Measurements from ENCODE around the gene SAMD3. TPM values are rescaled to one million over a fixed set of nuclear protein-coding genes. Genes with fewer than 3 reads are reported as not detected.

Gene SAMD3
- total and polyA plus RNA-seq, 4 donors: 0.08 to 4.3 (median 1.2) TPM

- Histone ChIP-seq H3K36me3 (ENCODE audit: control insufficient read depth in 4 of 4, insufficient read depth in 3 of 4, low read depth in 1 of 4, low read length in 3 of 4) (no peaks in the 10 kb centered on the region), H3K9ac (ENCODE audit: low read depth in 1 of 2, low read length in 2 of 2) (no peak overlapping the region), H3K27ac (ENCODE audit: low read depth in 1 of 2, low read length in 2 of 2) (no peak overlapping the region), H3K4me1 (ENCODE audit: control insufficient read depth in 4 of 4, insufficient read depth in 4 of 4, low read length in 3 of 4) (no peaks in the 10 kb centered on the region), H3K27me3 (ENCODE audit: control insufficient read depth in 4 of 4, insufficient read depth in 4 of 4, low read length in 3 of 4) (no peaks in the 10 kb centered on the region), H3K9me3 (ENCODE audit: control insufficient read depth in 4 of 4, low read length in 3 of 4) (no peaks in the 10 kb centered on the region), H3K4me3 (ENCODE audit: low read depth in 1 of 3, low read length in 3 of 3) (no peak overlapping the region)
- TF ChIP-seq RXRA (IDR thresholded peaks at IDR 0.05): no peak
- TF ChIP-seq, protein P1, sequence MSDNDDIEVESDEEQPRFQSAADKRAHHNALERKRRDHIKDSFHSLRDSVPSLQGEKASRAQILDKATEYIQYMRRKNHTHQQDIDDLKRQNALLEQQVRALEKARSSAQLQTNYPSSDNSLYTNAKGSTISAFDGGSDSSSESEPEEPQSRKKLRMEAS (IDR thresholded peaks at IDR 0.05): no peak
- TF ChIP-seq EGR1 (IDR thresholded peaks at IDR 0.05; ENCODE audit: low read depth in 2 of 2): no peak
- TF ChIP-seq HNF4G (IDR thresholded peaks at IDR 0.05): no peak
- TF ChIP-seq JUND (IDR thresholded peaks at IDR 0.05): no peak
- no peak for DNase-seq (ENCODE audit: low spot score)
- 76% methylated on average over 8 of the region's 8 CpGs for WGBS
Measured at GRCh38 chr6:130190701-130191690, 31.8 kb downstream of the SAMD3 start.

DNA sequence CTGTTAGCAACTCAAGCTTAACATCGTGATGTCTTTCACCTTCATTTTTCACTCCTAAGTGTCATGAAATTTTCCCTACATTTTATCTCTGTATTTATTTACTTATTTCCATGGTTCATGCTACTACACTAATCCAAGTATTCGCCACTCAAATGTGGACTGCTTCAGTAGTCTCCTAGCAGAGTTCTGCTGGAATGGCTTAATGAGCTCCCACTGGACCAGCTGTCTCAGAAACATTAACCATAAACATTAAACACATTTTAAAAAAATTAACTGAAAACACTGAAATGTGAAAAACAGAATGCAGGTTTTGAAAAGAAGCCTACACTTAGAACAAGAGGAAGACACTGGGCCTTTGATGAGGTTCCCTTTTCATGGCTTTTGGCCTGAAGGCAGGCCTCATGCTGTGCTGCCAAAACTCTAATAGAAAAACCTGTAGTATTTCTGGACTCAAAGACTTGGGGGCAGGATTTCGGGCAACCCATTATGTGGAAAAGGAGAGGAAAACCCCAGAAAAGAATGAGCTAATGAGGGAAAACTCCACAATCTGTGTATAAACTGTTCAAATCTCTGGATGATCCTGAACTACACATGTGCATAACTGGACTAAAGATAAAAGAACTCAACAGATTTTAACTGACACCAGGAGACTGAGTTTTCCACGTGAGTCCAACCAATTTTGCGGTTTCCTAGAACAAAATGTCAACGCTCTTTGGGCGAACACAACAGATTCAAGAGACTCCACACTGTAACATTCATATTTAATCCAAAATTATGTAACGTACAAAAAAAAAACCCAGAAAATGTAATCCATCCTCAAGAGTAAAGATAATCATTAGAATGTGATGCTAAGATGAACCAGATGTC is 33.0 kb downstream of the SAMD3 start:
- H3K27me3 ChIP-seq (ENCODE audit: control insufficient read depth in 4 of 4, insufficient read depth in 4 of 4, low read length in 3 of 4): no peaks in the 10 kb centered on the region
- WGBS: 91% methylated on average over 8 of the region's 8 CpGs
- no peak overlapping the region for H3K9ac ChIP-seq (ENCODE audit: low read depth in 1 of 2, low read length in 2 of 2)
- no peaks in the 10 kb centered on the region for H3K36me3 ChIP-seq (ENCODE audit: control insufficient read depth in 4 of 4, insufficient read depth in 3 of 4, low read depth in 1 of 4, low read length in 3 of 4)
- TF ChIP-seq JUND (IDR thresholded peaks at IDR 0.05): no peak
- TF ChIP-seq GABPA (IDR thresholded peaks at IDR 0.05 in 1 of 2, conservative IDR thresholded peaks at IDR 0.05 in 1 of 2): no peak
- TF ChIP-seq, protein P2, sequence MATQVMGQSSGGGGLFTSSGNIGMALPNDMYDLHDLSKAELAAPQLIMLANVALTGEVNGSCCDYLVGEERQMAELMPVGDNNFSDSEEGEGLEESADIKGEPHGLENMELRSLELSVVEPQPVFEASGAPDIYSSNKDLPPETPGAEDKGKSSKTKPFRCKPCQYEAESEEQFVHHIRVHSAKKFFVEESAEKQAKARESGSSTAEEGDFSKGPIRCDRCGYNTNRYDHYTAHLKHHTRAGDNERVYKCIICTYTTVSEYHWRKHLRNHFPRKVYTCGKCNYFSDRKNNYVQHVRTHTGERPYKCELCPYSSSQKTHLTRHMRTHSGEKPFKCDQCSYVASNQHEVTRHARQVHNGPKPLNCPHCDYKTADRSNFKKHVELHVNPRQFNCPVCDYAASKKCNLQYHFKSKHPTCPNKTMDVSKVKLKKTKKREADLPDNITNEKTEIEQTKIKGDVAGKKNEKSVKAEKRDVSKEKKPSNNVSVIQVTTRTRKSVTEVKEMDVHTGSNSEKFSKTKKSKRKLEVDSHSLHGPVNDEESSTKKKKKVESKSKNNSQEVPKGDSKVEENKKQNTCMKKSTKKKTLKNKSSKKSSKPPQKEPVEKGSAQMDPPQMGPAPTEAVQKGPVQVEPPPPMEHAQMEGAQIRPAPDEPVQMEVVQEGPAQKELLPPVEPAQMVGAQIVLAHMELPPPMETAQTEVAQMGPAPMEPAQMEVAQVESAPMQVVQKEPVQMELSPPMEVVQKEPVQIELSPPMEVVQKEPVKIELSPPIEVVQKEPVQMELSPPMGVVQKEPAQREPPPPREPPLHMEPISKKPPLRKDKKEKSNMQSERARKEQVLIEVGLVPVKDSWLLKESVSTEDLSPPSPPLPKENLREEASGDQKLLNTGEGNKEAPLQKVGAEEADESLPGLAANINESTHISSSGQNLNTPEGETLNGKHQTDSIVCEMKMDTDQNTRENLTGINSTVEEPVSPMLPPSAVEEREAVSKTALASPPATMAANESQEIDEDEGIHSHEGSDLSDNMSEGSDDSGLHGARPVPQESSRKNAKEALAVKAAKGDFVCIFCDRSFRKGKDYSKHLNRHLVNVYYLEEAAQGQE (IDR thresholded peaks at IDR 0.05): no peak
- TF ChIP-seq RXRA (IDR thresholded peaks at IDR 0.05): no peak
- no peak for TF ChIP-seq HNF4A (conservative IDR thresholded peaks at IDR 0.05)
- TF ChIP-seq SP1 (IDR thresholded peaks at IDR 0.05): no peak
- no peak for TF ChIP-seq ZBTB33 (IDR thresholded peaks at IDR 0.05)
- no peak for TF ChIP-seq ATF3 (IDR thresholded peaks at IDR 0.05)
- TF ChIP-seq NR2F2 (IDR thresholded peaks at IDR 0.05): no peak
- no peak for TF ChIP-seq TAF1 (conservative IDR thresholded peaks at IDR 0.05)
- TF ChIP-seq CTCF (IDR thresholded peaks at IDR 0.05; ENCODE audit: low read depth, low read length, missing input control): no peak
- no peak for TF ChIP-seq YY1 (IDR thresholded peaks at IDR 0.05)
- TF ChIP-seq, protein P1 (IDR thresholded peaks at IDR 0.05): no peak
- no peak for TF ChIP-seq RAD21 (IDR thresholded peaks at IDR 0.05)
- no peak overlapping the region for H3K27ac ChIP-seq (ENCODE audit: low read depth in 1 of 2, low read length in 2 of 2)
- no peaks in the 10 kb centered on the region for H3K9me3 ChIP-seq (ENCODE audit: control insufficient read depth in 4 of 4, low read length in 3 of 4)
- DNase-seq (ENCODE audit: low spot score): no peak
- H3K4me3 ChIP-seq (ENCODE audit: low read depth in 1 of 3, low read length in 3 of 3): no peak overlapping the region
- no peaks in the 10 kb centered on the region for H3K4me1 ChIP-seq (ENCODE audit: control insufficient read depth in 4 of 4, insufficient read depth in 4 of 4, low read length in 3 of 4)
